HEK293 (cell line): Measurements from ENCODE around the gene ZNF468.
"Not testable (repeated sequence)": the region's sequence is repeated elsewhere in the genome, so short reads cannot be mapped to it uniquely, and the experiment has no call there.

Experiments used
- ZBTB17 ChIP-seq: fragments of 450-650 bp; formaldehyde crosslinking; IDR thresholded peaks from 2 replicates; pipeline ENCODE4 v1.5.1; 2016; ENCODE audit warnings: missing biosample characterization, missing genetic modification characterization
- ZNF133 ChIP-seq: fragments of 450-650 bp; formaldehyde crosslinking; IDR thresholded peaks from 2 replicates; pipeline ENCODE4 v1.5.1; 2016; ENCODE audit warnings: missing biosample characterization, missing genetic modification characterization
- ZNF324 ChIP-seq: fragments of 450-650 bp; formaldehyde crosslinking; IDR thresholded peaks from 2 replicates; pipeline ENCODE4 v1.5.1; 2016; ENCODE audit warnings: missing biosample characterization, missing genetic modification characterization
- ZNF501 ChIP-seq: fragments of 450-650 bp; formaldehyde crosslinking; IDR thresholded peaks from 2 replicates; pipeline ENCODE4 v1.5.1; 2016; ENCODE audit warnings: missing biosample characterization, missing genetic modification characterization
- ZNF837 ChIP-seq: fragments of 450-650 bp; formaldehyde crosslinking; IDR thresholded peaks from 2 replicates; pipeline ENCODE4 v1.5.1; 2016; ENCODE audit warnings: missing biosample characterization, missing genetic modification characterization
- TF ChIP-seq, protein P1 (sequence below): fragments of 450-650 bp; formaldehyde crosslinking; IDR thresholded peaks from 2 replicates; pipeline ENCODE4 v1.5.1; 2016; ENCODE audit warnings: missing biosample characterization, missing genetic modification characterization
- TF ChIP-seq, protein P2 (sequence below): fragments of 450-650 bp; formaldehyde crosslinking; IDR thresholded peaks from 2 replicates; pipeline ENCODE4 v1.5.1; 2016; ENCODE audit warnings: missing biosample characterization, missing genetic modification characterization
- TF ChIP-seq, protein P3 (sequence below): fragments of 450-650 bp; formaldehyde crosslinking; conservative IDR thresholded peaks from 2 replicates; pipeline ENCODE4 v1.5.1; 2016; ENCODE audit warnings: low read depth, missing biosample characterization, missing genetic modification characterization
- TF ChIP-seq, protein P4 (sequence below): fragments of 450-650 bp; formaldehyde crosslinking; IDR thresholded peaks from 2 replicates; pipeline ENCODE4 v1.5.1; 2016; ENCODE audit warnings: missing biosample characterization, missing genetic modification characterization
- TF ChIP-seq, protein P5 (sequence below): fragments of 450-650 bp; formaldehyde crosslinking; IDR thresholded peaks from 2 replicates; pipeline ENCODE4 v1.5.1; 2016; ENCODE audit warnings: missing biosample characterization, missing genetic modification characterization
- TF ChIP-seq, protein P6 (sequence below): sonication (generic); formaldehyde crosslinking; IDR thresholded peaks from 2 replicates; pipeline ENCODE4 v1.8.1; 2022; ENCODE audit warnings: mild to moderate bottlenecking, moderate library complexity, missing genetic modification reagents
- TF ChIP-seq, protein P7 (sequence below): fragments of 450-650 bp; formaldehyde crosslinking; IDR thresholded peaks from 2 replicates; pipeline ENCODE4 v1.5.1; 2016; ENCODE audit warnings: missing biosample characterization, missing genetic modification characterization, borderline replicate concordance

DNA sequence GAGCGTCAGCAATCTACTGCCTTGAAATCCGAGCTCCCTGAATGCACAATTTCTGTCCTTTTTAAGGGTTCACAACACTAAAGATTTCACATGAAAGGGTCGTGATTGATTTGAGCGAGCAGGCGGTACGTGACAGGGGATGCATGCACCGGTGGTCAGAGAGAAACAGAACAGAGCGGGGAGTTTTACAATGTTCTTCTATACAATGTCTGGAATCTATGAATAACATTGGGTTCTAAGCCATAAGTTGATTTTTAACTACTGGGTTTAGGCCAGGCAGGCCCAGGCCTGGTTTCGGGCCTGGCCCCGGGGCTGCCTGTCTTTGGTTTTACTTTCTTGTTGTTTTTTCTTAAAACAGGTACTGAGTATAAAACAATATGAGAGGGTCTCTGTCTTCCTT, 41.2 kb upstream of the ZNF468 start:
- TF ChIP-seq, protein P1, sequence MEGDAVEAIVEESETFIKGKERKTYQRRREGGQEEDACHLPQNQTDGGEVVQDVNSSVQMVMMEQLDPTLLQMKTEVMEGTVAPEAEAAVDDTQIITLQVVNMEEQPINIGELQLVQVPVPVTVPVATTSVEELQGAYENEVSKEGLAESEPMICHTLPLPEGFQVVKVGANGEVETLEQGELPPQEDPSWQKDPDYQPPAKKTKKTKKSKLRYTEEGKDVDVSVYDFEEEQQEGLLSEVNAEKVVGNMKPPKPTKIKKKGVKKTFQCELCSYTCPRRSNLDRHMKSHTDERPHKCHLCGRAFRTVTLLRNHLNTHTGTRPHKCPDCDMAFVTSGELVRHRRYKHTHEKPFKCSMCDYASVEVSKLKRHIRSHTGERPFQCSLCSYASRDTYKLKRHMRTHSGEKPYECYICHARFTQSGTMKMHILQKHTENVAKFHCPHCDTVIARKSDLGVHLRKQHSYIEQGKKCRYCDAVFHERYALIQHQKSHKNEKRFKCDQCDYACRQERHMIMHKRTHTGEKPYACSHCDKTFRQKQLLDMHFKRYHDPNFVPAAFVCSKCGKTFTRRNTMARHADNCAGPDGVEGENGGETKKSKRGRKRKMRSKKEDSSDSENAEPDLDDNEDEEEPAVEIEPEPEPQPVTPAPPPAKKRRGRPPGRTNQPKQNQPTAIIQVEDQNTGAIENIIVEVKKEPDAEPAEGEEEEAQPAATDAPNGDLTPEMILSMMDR (tag by site-specific recombination), result not testable (repeated sequence)
- not testable (repeated sequence) for TF ChIP-seq ZBTB17, ZNF501, ZNF837, ZNF324, ZNF133 (tag by site-specific recombination)
- TF ChIP-seq, protein P2, sequence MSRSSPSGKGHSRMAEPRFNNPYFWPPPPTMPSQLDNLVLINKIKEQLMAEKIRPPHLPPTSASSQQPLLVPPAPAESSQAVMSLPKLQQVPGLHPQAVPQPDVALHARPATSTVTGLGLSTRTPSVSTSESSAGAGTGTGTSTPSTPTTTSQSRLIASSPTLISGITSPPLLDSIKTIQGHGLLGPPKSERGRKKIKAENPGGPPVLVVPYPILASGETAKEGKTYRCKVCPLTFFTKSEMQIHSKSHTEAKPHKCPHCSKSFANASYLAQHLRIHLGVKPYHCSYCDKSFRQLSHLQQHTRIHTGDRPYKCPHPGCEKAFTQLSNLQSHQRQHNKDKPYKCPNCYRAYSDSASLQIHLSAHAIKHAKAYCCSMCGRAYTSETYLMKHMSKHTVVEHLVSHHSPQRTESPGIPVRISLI (tag by site-specific recombination), result not testable (repeated sequence)
- TF ChIP-seq, protein P3, sequence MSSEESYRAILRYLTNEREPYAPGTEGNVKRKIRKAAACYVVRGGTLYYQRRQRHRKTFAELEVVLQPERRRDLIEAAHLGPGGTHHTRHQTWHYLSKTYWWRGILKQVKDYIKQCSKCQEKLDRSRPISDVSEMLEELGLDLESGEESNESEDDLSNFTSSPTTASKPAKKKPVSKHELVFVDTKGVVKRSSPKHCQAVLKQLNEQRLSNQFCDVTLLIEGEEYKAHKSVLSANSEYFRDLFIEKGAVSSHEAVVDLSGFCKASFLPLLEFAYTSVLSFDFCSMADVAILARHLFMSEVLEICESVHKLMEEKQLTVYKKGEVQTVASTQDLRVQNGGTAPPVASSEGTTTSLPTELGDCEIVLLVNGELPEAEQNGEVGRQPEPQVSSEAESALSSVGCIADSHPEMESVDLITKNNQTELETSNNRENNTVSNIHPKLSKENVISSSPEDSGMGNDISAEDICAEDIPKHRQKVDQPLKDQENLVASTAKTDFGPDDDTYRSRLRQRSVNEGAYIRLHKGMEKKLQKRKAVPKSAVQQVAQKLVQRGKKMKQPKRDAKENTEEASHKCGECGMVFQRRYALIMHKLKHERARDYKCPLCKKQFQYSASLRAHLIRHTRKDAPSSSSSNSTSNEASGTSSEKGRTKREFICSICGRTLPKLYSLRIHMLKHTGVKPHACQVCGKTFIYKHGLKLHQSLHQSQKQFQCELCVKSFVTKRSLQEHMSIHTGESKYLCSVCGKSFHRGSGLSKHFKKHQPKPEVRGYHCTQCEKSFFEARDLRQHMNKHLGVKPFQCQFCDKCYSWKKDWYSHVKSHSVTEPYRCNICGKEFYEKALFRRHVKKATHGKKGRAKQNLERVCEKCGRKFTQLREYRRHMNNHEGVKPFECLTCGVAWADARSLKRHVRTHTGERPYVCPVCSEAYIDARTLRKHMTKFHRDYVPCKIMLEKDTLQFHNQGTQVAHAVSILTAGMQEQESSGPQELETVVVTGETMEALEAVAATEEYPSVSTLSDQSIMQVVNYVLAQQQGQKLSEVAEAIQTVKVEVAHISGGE (tag by site-specific recombination), result not testable (repeated sequence)
- TF ChIP-seq, protein P4, sequence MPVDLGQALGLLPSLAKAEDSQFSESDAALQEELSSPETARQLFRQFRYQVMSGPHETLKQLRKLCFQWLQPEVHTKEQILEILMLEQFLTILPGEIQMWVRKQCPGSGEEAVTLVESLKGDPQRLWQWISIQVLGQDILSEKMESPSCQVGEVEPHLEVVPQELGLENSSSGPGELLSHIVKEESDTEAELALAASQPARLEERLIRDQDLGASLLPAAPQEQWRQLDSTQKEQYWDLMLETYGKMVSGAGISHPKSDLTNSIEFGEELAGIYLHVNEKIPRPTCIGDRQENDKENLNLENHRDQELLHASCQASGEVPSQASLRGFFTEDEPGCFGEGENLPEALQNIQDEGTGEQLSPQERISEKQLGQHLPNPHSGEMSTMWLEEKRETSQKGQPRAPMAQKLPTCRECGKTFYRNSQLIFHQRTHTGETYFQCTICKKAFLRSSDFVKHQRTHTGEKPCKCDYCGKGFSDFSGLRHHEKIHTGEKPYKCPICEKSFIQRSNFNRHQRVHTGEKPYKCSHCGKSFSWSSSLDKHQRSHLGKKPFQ (tag by site-specific recombination), result not testable (repeated sequence)
- TF ChIP-seq, protein P5, sequence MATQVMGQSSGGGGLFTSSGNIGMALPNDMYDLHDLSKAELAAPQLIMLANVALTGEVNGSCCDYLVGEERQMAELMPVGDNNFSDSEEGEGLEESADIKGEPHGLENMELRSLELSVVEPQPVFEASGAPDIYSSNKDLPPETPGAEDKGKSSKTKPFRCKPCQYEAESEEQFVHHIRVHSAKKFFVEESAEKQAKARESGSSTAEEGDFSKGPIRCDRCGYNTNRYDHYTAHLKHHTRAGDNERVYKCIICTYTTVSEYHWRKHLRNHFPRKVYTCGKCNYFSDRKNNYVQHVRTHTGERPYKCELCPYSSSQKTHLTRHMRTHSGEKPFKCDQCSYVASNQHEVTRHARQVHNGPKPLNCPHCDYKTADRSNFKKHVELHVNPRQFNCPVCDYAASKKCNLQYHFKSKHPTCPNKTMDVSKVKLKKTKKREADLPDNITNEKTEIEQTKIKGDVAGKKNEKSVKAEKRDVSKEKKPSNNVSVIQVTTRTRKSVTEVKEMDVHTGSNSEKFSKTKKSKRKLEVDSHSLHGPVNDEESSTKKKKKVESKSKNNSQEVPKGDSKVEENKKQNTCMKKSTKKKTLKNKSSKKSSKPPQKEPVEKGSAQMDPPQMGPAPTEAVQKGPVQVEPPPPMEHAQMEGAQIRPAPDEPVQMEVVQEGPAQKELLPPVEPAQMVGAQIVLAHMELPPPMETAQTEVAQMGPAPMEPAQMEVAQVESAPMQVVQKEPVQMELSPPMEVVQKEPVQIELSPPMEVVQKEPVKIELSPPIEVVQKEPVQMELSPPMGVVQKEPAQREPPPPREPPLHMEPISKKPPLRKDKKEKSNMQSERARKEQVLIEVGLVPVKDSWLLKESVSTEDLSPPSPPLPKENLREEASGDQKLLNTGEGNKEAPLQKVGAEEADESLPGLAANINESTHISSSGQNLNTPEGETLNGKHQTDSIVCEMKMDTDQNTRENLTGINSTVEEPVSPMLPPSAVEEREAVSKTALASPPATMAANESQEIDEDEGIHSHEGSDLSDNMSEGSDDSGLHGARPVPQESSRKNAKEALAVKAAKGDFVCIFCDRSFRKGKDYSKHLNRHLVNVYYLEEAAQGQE, result not testable (repeated sequence)
- TF ChIP-seq, protein P6, sequence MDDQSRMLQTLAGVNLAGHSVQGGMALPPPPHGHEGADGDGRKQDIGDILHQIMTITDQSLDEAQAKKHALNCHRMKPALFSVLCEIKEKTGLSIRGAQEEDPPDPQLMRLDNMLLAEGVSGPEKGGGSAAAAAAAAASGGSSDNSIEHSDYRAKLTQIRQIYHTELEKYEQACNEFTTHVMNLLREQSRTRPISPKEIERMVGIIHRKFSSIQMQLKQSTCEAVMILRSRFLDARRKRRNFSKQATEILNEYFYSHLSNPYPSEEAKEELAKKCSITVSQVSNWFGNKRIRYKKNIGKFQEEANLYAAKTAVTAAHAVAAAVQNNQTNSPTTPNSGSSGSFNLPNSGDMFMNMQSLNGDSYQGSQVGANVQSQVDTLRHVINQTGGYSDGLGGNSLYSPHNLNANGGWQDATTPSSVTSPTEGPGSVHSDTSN, result not testable (repeated sequence)
- TF ChIP-seq, protein P7, sequence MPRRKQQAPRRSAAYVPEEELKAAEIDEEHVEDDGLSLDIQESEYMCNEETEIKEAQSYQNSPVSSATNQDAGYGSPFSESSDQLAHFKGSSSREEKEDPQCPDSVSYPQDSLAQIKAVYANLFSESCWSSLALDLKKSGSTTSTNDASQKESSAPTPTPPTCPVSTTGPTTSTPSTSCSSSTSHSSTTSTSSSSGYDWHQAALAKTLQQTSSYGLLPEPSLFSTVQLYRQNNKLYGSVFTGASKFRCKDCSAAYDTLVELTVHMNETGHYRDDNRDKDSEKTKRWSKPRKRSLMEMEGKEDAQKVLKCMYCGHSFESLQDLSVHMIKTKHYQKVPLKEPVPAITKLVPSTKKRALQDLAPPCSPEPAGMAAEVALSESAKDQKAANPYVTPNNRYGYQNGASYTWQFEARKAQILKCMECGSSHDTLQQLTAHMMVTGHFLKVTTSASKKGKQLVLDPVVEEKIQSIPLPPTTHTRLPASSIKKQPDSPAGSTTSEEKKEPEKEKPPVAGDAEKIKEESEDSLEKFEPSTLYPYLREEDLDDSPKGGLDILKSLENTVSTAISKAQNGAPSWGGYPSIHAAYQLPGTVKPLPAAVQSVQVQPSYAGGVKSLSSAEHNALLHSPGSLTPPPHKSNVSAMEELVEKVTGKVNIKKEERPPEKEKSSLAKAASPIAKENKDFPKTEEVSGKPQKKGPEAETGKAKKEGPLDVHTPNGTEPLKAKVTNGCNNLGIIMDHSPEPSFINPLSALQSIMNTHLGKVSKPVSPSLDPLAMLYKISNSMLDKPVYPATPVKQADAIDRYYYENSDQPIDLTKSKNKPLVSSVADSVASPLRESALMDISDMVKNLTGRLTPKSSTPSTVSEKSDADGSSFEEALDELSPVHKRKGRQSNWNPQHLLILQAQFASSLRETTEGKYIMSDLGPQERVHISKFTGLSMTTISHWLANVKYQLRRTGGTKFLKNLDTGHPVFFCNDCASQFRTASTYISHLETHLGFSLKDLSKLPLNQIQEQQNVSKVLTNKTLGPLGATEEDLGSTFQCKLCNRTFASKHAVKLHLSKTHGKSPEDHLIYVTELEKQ (tag by site-specific recombination), result not testable (repeated sequence)
